Choroid plexus epithelial cell (primary cell): ENCODE measurements around the gene TBXAS1.

ENCODE experiments used
- DNase-seq: peaks from one replicate; pipeline ENCODE4 v3.0.0-alpha.2; 2010; ENCODE audit warnings: low read depth
- H3K4me3 ChIP-seq: 2 replicates; pipeline ENCODE4 v1.5.1; 2011; ENCODE audit warnings: low read depth, mild to moderate bottlenecking, control low read depth, low read length, moderate library complexity
- TF ChIP-seq, protein P1 (sequence below): conservative IDR thresholded peaks from 2 replicates; pipeline ENCODE4 v1.5.1; 2011; ENCODE audit warnings: low read depth, mild to moderate bottlenecking, control low read depth, inconsistent platforms, low read length, moderate library complexity

The TBXAS1 gene

DNA sequence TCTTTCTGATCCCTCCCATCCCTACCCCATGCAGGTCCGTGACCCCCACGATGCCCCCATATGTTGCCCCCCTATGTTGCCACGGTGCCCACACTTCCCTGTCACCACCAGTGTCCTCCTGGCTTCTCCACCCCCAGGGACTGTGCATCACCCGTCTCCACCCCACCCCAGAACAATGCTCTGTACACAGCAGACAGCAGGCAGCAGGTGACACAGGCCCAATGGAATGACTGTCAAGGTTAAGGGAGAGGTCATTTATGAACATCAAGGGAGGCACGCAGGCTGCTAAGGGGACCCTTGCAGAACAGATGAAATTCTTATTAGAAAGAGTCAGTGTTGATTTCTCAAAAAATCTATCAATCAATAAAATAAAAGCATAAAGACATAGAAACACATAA, 162.2 kb downstream of the TBXAS1 start:
- DNase-seq = no peak
- TF ChIP-seq, protein P1, sequence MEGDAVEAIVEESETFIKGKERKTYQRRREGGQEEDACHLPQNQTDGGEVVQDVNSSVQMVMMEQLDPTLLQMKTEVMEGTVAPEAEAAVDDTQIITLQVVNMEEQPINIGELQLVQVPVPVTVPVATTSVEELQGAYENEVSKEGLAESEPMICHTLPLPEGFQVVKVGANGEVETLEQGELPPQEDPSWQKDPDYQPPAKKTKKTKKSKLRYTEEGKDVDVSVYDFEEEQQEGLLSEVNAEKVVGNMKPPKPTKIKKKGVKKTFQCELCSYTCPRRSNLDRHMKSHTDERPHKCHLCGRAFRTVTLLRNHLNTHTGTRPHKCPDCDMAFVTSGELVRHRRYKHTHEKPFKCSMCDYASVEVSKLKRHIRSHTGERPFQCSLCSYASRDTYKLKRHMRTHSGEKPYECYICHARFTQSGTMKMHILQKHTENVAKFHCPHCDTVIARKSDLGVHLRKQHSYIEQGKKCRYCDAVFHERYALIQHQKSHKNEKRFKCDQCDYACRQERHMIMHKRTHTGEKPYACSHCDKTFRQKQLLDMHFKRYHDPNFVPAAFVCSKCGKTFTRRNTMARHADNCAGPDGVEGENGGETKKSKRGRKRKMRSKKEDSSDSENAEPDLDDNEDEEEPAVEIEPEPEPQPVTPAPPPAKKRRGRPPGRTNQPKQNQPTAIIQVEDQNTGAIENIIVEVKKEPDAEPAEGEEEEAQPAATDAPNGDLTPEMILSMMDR = no peak
- no peak overlapping the region for H3K4me3 ChIP-seq

DNA sequence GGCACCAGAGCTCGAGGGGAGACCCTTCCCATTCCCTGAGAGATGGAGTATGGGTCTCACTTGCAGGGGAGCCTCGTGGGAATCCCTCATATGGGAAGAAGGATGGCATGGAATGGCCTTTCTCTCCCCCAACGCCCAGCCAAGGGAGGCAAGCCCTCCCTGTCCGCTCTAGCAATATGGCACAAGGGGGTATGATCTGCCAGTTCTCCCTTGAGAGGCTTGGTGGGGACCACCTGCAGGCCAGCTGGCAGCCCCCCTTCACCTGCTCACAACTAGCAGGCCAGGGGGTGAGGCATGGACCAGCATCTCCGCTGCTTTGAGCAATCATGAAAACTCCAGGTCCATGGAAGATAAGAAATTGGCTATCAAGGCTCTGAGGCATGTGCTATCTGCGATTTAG, 162.8 kb downstream of the TBXAS1 start:
- TF ChIP-seq, protein P1 = no peak
- DNase-seq = no peak

DNA sequence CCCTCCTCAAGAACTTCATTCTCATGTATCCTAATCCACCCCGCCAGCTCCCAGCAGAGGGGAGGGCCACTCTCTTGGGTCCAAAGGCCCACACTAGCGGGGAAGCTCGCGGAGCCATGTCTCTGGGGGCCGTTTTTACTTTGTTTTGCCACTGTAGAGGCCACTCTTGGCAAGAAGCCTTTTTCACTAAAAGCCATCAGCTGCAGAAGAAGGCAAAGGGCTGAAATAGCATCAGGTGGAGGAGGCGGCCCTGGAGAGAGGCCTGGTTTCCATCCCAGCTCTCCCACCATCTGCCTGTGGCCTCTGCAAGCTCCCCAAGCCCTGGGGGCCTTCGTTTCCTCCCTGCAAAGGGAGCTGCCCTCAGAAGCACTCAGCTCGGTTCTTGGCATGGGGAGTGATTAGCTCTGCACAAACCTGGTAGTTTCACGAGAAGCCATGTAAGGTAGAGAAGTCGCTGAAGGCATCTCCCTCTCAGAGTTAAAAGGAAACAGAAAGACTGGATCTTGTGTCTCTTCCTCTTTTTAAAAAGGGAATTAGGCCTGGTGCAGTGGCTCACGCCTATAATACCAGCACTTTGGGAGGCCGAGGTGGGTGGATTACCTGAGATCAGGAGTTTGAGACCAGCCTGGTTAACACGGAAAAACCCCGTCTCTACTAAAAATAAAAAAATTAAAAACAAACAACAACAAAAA, 163.4 kb downstream of the TBXAS1 start:
- TF ChIP-seq, protein P1 = no peak
- H3K4me3 ChIP-seq = no peak overlapping the region
- DNase-seq = no peak

More for the DNA sequence above, 162.8 kb downstream of the TBXAS1 start:
- H3K4me3 ChIP-seq = no peak overlapping the region

DNA sequence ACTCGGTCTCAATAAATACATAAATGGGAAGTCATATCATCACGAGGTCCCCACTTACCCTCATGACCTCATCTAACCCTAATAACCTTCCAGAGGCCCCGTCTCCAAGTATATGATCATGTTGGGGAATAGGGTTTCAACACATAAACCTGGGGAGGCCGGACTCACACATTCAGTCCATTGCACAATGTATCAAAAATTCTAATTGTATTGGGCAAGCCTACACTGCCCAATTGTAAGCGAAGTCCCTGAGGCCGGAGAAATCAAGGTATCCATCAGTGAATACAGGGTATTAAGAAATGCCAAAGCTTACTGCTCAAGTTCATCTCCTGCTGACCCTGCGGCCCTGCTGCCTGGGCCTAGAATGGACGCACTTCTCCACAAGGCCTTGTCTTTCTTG, 164.1 kb downstream of the TBXAS1 start:
- TF ChIP-seq, protein P1 = no peak
- no peak for DNase-seq
- no peak overlapping the region for H3K4me3 ChIP-seq

DNA sequence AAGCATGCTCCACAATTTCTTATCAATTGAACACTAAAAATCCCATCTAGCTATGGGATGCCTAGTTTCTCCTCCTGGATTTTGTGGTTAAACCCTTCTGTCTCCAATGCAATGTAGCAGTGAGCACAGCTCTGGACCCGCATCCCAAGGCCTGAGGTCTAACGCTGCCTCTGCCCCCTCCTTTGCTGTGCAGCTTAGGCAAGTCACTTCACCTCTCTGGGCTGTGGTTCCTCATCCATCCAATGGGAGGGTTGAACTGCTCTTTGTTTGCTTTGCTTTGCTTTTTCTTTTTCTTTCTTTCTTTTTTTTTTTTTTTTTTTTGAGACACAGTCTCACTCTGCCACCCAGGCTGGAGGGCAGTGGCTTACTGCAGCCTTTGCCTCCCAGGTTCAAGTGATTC, 164.5 kb downstream of the TBXAS1 start:
- H3K4me3 ChIP-seq = no peak overlapping the region
- DNase-seq = no peak
- TF ChIP-seq, protein P1 = no peak

DNA sequence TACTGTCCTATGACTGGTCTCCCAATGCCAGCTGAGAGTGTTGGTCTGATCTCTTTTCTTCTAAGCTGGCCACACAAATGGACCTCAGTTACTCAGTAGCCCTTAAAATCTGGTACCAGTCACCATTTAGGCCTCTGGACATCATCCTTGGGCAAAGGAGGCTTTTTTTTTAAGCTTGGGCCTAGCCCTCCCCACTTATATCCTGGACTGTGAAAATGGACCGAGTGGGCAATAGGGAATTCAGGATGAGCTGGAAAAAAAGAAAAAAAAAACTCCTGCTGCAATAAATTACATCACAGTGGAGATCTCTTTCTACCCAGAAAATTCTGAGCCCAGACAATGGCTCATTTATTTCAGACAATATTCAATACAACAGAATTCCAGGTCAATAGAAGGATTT, 165.3 kb downstream of the TBXAS1 start:
- no peak overlapping the region for H3K4me3 ChIP-seq
- no peak for DNase-seq
- TF ChIP-seq, protein P1 = no peak

DNA sequence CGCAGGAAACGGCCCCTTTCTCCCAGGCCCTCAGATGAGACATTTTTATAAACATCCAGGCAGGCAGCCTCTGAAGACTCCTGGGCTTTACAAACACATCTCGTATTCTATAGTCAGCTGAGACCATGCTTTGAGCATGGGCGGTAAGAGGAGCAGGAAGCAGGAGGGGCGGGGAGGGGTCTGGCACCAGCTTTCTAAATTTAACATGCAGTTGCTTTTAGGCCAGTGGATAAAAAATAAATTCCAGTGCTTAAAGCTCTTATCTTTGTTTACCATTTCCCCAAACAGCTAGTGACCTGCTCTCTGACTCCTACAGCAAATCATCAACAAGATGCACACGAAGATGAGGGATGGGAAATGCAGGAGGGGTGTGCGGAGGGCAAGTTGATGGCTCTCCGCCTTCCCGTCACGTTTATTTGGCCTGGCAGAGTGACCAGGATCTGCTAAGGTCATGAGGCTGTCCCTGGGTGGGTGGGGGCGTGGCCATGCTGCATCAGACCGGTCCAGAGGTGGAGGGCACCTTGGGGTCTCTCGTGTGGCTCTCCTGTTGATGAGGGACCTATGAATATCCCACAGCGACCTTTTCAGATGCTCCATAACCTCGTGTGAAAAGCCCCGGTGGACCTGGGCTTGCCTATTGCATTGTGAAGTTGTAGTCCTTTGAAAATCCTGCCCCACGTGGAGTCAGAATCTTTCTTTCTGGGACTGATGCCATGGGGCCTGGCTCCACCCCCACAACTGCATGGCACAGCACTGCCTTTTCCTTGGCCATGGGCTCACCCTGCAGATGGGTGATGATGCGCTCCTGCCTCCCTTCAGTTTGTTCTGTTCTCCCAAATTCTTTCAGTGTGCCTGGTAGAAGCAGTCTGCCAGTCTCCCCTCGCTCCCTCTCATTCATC, 166.2 kb downstream of the TBXAS1 start:
- DNase-seq = peak; percentile 47
- H3K4me3 ChIP-seq = no peak overlapping the region
- TF ChIP-seq, protein P1 = no peak
